ENCODE measurements around the gene GRID2IP.
"Not testable (repeated sequence)": the region's sequence is repeated elsewhere in the genome, so short reads cannot be mapped to it uniquely, and the experiment has no call there.

GRID2IP gene

DNA sequence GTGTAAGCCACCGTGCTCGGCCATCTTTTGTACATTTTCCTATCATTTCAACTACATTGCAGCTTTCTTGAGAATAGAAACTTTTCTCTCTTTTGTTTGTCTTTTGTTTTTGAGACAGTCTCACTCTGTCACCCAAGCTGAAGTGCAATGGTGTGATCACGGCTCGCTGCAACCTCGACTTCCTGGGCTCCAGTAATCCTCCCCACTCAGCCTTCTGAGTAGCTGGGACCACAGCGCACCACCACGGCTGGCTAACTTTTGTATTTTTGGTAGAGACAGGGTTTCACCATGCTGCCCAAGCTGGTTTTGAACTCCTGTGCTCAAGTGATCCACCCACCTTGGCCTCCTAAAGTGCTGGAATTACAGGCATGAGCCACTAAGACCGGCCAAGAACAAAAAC, 72.2 kb downstream of the GRID2IP start:
- Histone ChIP-seq H3K4me2 (peak overlapping the region; percentile 88), H3K4me1 (peaks cover 86% of the 10 kb centered on the region), H3K9ac (peak overlapping the region; percentile 63; the same call in 1 of the 2 replicates), H3K27ac (peak overlapping the region; percentile 18; the same call in 1 of the 2 replicates), H4K20me1 (peaks cover 99% of the 10 kb centered on the region), H3K4me3 (no peak overlapping the region), H3K27me3 (no peaks in the 10 kb centered on the region), H3K9me3 (no peaks in the 10 kb centered on the region), H3K36me3 (peaks cover 61% of the 10 kb centered on the region)
- TF ChIP-seq Cebpa-rat (IDR thresholded peaks at IDR 0.05) = no peak

DNA sequence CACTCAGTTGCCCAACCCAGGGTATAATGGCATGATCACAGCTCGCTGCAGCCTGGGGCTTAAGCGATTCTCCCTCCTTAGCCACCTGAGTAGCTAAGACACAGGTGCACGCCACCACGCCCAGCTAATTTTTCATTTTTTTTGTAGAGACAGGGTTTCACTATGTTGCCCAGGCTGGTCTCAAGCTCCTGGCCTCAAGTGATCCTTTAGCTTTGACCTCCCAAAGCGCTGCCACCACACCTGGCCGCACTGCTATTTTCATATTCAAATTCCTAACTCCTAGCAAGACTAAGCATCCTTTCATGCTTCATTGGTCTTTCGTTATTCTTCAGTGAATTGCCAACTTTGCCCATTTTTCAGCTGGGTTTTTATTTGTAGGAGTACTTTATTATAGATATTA, 73.1 kb downstream of the GRID2IP start:
- no peaks in the 10 kb centered on the region for H3K27me3 ChIP-seq
- H3K4me2 ChIP-seq = peak overlapping the region; percentile 88
- H3K9me3 ChIP-seq = no peaks in the 10 kb centered on the region
- TF ChIP-seq Cebpa-rat (IDR thresholded peaks at IDR 0.05) = no peak
- no peak overlapping the region for H3K4me3 ChIP-seq
- peaks cover 70% of the 10 kb centered on the region for H3K36me3 ChIP-seq
- H3K27ac ChIP-seq = no peak overlapping the region
- H3K4me1 ChIP-seq = peaks cover 86% of the 10 kb centered on the region
- peaks cover 100% of the 10 kb centered on the region for H4K20me1 ChIP-seq
- H3K9ac ChIP-seq = no peak overlapping the region

GRCh38 chr7:6477318-6477660, 74.0 kb downstream of the GRID2IP start:
- Histone ChIP-seq H3K4me1 (peaks cover 81% of the 10 kb centered on the region), H4K20me1 (peaks cover 100% of the 10 kb centered on the region), H3K9ac (peak overlapping the region; percentile 48), H3K9me3 (no peaks in the 10 kb centered on the region), H3K36me3 (peaks cover 77% of the 10 kb centered on the region), H3K27me3 (no peaks in the 10 kb centered on the region), H3K4me2 (peak overlapping the region; percentile 88), H3K27ac (peak overlapping the region; percentile 54), H3K4me3 (no peak overlapping the region)
- TF ChIP-seq Cebpa-rat (IDR thresholded peaks at IDR 0.05) = no peak

GRCh38 chr7:6476596-6477317, 74.5 kb downstream of the GRID2IP start:
- no peak for TF ChIP-seq Cebpa-rat (IDR thresholded peaks at IDR 0.05)
- no peaks in the 10 kb centered on the region for H3K9me3 ChIP-seq
- peaks cover 78% of the 10 kb centered on the region for H3K36me3 ChIP-seq
- no peak overlapping the region for H3K4me3 ChIP-seq
- peaks cover 76% of the 10 kb centered on the region for H3K4me1 ChIP-seq
- H3K27ac ChIP-seq = peak overlapping the region; percentile 54
- no peaks in the 10 kb centered on the region for H3K27me3 ChIP-seq
- peak overlapping the region; percentile 48 for H3K9ac ChIP-seq
- H4K20me1 ChIP-seq = peaks cover 100% of the 10 kb centered on the region
- H3K4me2 ChIP-seq = peak overlapping the region; percentile 88

GRCh38 chr7:6475433-6476186, 75.7 kb downstream of the GRID2IP start:
- no peak overlapping the region; the same call in 1 of the 2 replicates for H3K27ac ChIP-seq
- no peaks in the 10 kb centered on the region for H3K27me3 ChIP-seq
- no peak overlapping the region; the same call in 1 of the 2 replicates for H3K9ac ChIP-seq
- peak overlapping the region; percentile 88 for H3K4me2 ChIP-seq
- peaks cover 93% of the 10 kb centered on the region for H4K20me1 ChIP-seq
- TF ChIP-seq Cebpa-rat (IDR thresholded peaks at IDR 0.05) = no peak
- H3K36me3 ChIP-seq = peaks cover 79% of the 10 kb centered on the region
- H3K4me1 ChIP-seq = peaks cover 64% of the 10 kb centered on the region
- no peak overlapping the region for H3K4me3 ChIP-seq
- H3K9me3 ChIP-seq = no peaks in the 10 kb centered on the region

- Histone ChIP-seq H3K36me3 (peaks cover 98% of the 10 kb centered on the region), H4K20me1 (peaks cover 12% of the 10 kb centered on the region; the same call in 1 of the 2 replicates), H3K27me3 (no peaks in the 10 kb centered on the region), H3K9ac (no peak overlapping the region), H3K4me1 (peaks cover 26% of the 10 kb centered on the region), H3K4me2 (peak overlapping the region; percentile 50), H3K9me3 (peaks cover 34% of the 10 kb centered on the region), H3K27ac (0 out of 2 replicates have a peak overlapping the region, but pooled peaks have one; percentile 1), H3K4me3 (no peak overlapping the region)
- TF ChIP-seq Cebpa-rat (IDR thresholded peaks at IDR 0.05) = no peak
Observed at GRCh38 chr7:6465862-6466261, 85.4 kb downstream of the GRID2IP start.

- H3K4me2 ChIP-seq, H3K9ac ChIP-seq, H3K27ac ChIP-seq, H3K27me3 ChIP-seq, H3K4me3 ChIP-seq: not testable (repeated sequence)
- H3K4me1 ChIP-seq = peaks cover 26% of the 10 kb centered on the region
- H3K9me3 ChIP-seq = peaks cover 21% of the 10 kb centered on the region
- H4K20me1 ChIP-seq = 0 out of 2 replicates have a peak, but pooled peaks cover 12% of the 10 kb centered on the region
- H3K36me3 ChIP-seq = peaks cover 84% of the 10 kb centered on the region
Observed at GRCh38 chr7:6463609-6464008, 87.7 kb downstream of the GRID2IP start.

GRCh38 chr7:6461946-6462550, 89.2 kb downstream of the GRID2IP start:
- no peak overlapping the region for H3K27ac ChIP-seq
- H3K4me2 ChIP-seq = no peak overlapping the region
- 0 out of 2 replicates have a peak, but pooled peaks cover 12% of the 10 kb centered on the region for H4K20me1 ChIP-seq
- H3K36me3 ChIP-seq = peaks cover 69% of the 10 kb centered on the region
- H3K27me3 ChIP-seq = no peaks in the 10 kb centered on the region
- no peak for TF ChIP-seq Cebpa-rat (IDR thresholded peaks at IDR 0.05)
- H3K4me3 ChIP-seq = no peak overlapping the region
- no peak overlapping the region for H3K9ac ChIP-seq
- H3K4me1 ChIP-seq = peaks cover 13% of the 10 kb centered on the region
- H3K9me3 ChIP-seq = peaks cover 6% of the 10 kb centered on the region

- no peak for TF ChIP-seq Cebpa-rat (IDR thresholded peaks at IDR 0.05)
- H3K36me3 ChIP-seq = peaks cover 59% of the 10 kb centered on the region
- no peaks in the 10 kb centered on the region for H3K27me3 ChIP-seq
- peaks cover 4% of the 10 kb centered on the region for H3K4me1 ChIP-seq
- H3K4me2 ChIP-seq = no peak overlapping the region
- no peak overlapping the region for H3K9ac ChIP-seq
- H3K4me3 ChIP-seq = no peak overlapping the region
- H3K27ac ChIP-seq = no peak overlapping the region
- 0 out of 2 replicates have a peak, but pooled peaks cover 9% of the 10 kb centered on the region for H4K20me1 ChIP-seq
- no peaks in the 10 kb centered on the region for H3K9me3 ChIP-seq
Observed at GRCh38 chr7:6460990-6461584, 90.2 kb downstream of the GRID2IP start.
